ENCODE results near the gene MED12L. TPM values are rescaled to one million over a fixed set of nuclear protein-coding genes. Genes with fewer than 3 reads are reported as not detected.

The MED12L gene
- total and polyA plus RNA-seq, 2 donors (not counting 1 experiment from before 2014, with no cell fraction given), result 0.94 to 4.3 TPM

DNA sequence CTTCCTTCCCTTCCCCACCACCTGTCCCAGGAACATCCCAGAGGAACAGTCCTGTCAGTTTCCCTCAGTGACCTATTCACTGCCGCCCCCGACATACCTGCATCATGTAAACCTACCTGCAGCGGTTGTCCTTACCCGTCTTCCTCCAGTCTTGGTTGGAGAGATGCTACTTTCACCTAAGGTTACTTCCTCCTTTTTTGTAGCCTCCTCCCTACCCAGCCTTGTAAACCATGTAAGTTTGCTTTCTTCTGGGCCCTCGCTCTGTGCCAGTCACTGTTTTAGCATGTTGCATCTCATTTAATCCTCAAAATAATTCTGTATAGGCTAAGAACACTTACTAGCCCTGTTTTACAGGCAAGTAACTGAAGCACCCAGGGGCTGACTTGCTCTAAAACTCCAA lies 59.3 kb downstream of the MED12L start:
- Histone ChIP-seq H2AFZ (ENCODE audit: low read length) (no peak overlapping the region), H3K9ac (ENCODE audit: insufficient read depth, low read length) (no peak overlapping the region), H3K36me3 (ENCODE audit: control insufficient read depth, insufficient read depth, low read length) (no peaks in the 10 kb centered on the region), H3K4me2 (ENCODE audit: extremely low read depth, insufficient read depth, low read length) (no peak overlapping the region), H3K27ac (ENCODE audit: insufficient read depth, low read length) (no peak overlapping the region), H3K4me3 (replicated peaks in 1 of 4; ENCODE audit: control extremely low read depth in 1 of 4, insufficient read depth in 1 of 4, low read depth in 3 of 4, low read length in 4 of 4) (no peak overlapping the region), H3K9me3 (ENCODE audit: control insufficient read depth, insufficient read depth, low read depth, low read length) (no peaks in the 10 kb centered on the region), H3K27me3 (ENCODE audit: control insufficient read depth, insufficient read depth, low read length) (no peaks in the 10 kb centered on the region), H3K4me1 (ENCODE audit: control insufficient read depth, extremely low read depth, insufficient read depth, low read length) (peaks cover 6% of the 10 kb centered on the region), H3K79me2 (ENCODE audit: control insufficient read depth, insufficient read depth, low read length) (no peaks in the 10 kb centered on the region), H4K20me1 (ENCODE audit: control insufficient read depth, extremely low read depth, insufficient read depth, low read length) (no peaks in the 10 kb centered on the region)
- TF ChIP-seq, protein P1, sequence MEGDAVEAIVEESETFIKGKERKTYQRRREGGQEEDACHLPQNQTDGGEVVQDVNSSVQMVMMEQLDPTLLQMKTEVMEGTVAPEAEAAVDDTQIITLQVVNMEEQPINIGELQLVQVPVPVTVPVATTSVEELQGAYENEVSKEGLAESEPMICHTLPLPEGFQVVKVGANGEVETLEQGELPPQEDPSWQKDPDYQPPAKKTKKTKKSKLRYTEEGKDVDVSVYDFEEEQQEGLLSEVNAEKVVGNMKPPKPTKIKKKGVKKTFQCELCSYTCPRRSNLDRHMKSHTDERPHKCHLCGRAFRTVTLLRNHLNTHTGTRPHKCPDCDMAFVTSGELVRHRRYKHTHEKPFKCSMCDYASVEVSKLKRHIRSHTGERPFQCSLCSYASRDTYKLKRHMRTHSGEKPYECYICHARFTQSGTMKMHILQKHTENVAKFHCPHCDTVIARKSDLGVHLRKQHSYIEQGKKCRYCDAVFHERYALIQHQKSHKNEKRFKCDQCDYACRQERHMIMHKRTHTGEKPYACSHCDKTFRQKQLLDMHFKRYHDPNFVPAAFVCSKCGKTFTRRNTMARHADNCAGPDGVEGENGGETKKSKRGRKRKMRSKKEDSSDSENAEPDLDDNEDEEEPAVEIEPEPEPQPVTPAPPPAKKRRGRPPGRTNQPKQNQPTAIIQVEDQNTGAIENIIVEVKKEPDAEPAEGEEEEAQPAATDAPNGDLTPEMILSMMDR (conservative IDR thresholded peaks at IDR 0.05 in 1 of 2, IDR thresholded peaks at IDR 0.05 in 1 of 2; ENCODE audit: low read depth in 1 of 2, low read length in 2 of 2), result no peak
- TF ChIP-seq EZH2 (IDR thresholded peaks at IDR 0.05; ENCODE audit: low read length, missing control alignments), result no peak
- no peak for DNase-seq (ENCODE audit: low read depth in 2 of 2)

DNA sequence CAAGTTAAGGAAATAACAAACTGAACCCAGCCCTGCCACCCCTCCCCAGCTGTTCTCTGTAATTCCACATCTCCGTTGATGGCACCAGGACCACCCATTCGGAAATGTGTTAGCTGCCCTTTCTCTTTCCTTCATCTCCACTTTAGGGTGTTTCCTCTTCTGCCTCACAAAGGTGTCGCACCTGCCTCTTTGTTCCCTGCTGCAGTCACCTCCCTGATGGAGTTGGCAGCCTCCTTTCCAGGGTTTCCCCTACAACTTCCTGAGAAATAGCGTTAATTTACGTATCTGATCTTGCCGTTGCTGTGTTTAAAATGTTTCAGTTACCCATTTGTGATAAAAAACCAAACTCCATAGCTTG lies 60.2 kb downstream of the MED12L start:
- Histone ChIP-seq H3K4me2 (ENCODE audit: extremely low read depth, insufficient read depth, low read length) (no peak overlapping the region), H3K4me3 (replicated peaks in 1 of 4; ENCODE audit: control extremely low read depth in 1 of 4, insufficient read depth in 1 of 4, low read depth in 3 of 4, low read length in 4 of 4) (no peak overlapping the region), H3K36me3 (ENCODE audit: control insufficient read depth, insufficient read depth, low read length) (no peaks in the 10 kb centered on the region), H3K4me1 (ENCODE audit: control insufficient read depth, extremely low read depth, insufficient read depth, low read length) (peaks cover 6% of the 10 kb centered on the region), H3K9me3 (ENCODE audit: control insufficient read depth, insufficient read depth, low read depth, low read length) (no peaks in the 10 kb centered on the region), H2AFZ (ENCODE audit: low read length) (no peak overlapping the region), H4K20me1 (ENCODE audit: control insufficient read depth, extremely low read depth, insufficient read depth, low read length) (no peaks in the 10 kb centered on the region), H3K27me3 (ENCODE audit: control insufficient read depth, insufficient read depth, low read length) (no peaks in the 10 kb centered on the region), H3K9ac (ENCODE audit: insufficient read depth, low read length) (no peak overlapping the region), H3K79me2 (ENCODE audit: control insufficient read depth, insufficient read depth, low read length) (no peaks in the 10 kb centered on the region), H3K27ac (ENCODE audit: insufficient read depth, low read length) (no peak overlapping the region)
- TF ChIP-seq, protein P1 (conservative IDR thresholded peaks at IDR 0.05 in 1 of 2, IDR thresholded peaks at IDR 0.05 in 1 of 2; ENCODE audit: low read depth in 1 of 2, low read length in 2 of 2), result no peak
- no peak for TF ChIP-seq EZH2 (IDR thresholded peaks at IDR 0.05; ENCODE audit: low read length, missing control alignments)
- DNase-seq (ENCODE audit: low read depth in 2 of 2), result no peak

DNA sequence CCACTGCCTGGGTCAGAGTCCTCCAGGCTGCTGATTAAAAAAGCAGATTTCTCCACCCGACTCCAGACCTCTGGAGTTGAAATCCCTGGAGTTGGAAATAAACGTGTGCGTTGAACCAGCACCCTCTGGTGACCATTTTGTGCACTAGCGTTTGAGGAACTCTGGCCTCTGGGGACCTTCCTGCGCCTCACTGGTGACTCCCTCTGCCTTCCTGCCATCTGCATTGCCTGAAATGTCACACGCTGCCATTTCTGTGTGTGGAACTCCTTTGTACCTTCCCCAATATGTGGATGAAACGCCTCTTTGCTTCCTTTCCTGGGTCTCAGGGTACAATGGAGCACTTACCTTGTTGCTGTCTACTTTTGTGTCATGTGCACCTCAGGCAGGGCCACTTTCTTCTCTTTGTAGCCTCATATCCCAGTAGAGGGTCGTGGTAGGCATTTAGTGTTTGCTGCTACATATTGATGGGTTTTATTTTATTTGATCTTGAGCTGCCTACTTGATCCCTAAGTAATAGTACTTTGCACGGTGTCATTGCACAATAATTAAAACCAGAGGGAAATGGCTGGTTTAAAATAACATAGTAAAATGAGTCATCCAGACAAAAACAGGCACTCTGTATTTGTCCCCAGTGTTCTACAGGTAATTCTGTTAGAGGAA lies 60.7 kb downstream of the MED12L start:
- H3K4me2 ChIP-seq (ENCODE audit: extremely low read depth, insufficient read depth, low read length), result peak overlapping the region; percentile 72
- peak overlapping the region in 1 of 4 experiments; percentile 14 for H3K4me3 ChIP-seq (replicated peaks in 1 of 4; ENCODE audit: control extremely low read depth in 1 of 4, insufficient read depth in 1 of 4, low read depth in 3 of 4, low read length in 4 of 4)
- H3K79me2 ChIP-seq (ENCODE audit: control insufficient read depth, insufficient read depth, low read length), result no peaks in the 10 kb centered on the region
- H3K27ac ChIP-seq (ENCODE audit: insufficient read depth, low read length), result no peak overlapping the region
- H3K9me3 ChIP-seq (ENCODE audit: control insufficient read depth, insufficient read depth, low read depth, low read length), result no peaks in the 10 kb centered on the region
- no peaks in the 10 kb centered on the region for H3K36me3 ChIP-seq (ENCODE audit: control insufficient read depth, insufficient read depth, low read length)
- H2AFZ ChIP-seq (ENCODE audit: low read length), result no peak overlapping the region
- H4K20me1 ChIP-seq (ENCODE audit: control insufficient read depth, extremely low read depth, insufficient read depth, low read length), result no peaks in the 10 kb centered on the region
- TF ChIP-seq, protein P1 (conservative IDR thresholded peaks at IDR 0.05 in 1 of 2, IDR thresholded peaks at IDR 0.05 in 1 of 2; ENCODE audit: low read depth in 1 of 2, low read length in 2 of 2), result peak; percentile 89 to 91
- TF ChIP-seq EZH2 (IDR thresholded peaks at IDR 0.05; ENCODE audit: low read length, missing control alignments), result no peak
- DNase-seq (ENCODE audit: low read depth in 2 of 2), result peak; percentile 57 to 78
- peaks cover 6% of the 10 kb centered on the region for H3K4me1 ChIP-seq (ENCODE audit: control insufficient read depth, extremely low read depth, insufficient read depth, low read length)
- H3K9ac ChIP-seq (ENCODE audit: insufficient read depth, low read length), result no peak overlapping the region
- no peaks in the 10 kb centered on the region for H3K27me3 ChIP-seq (ENCODE audit: control insufficient read depth, insufficient read depth, low read length)

Measured in fibroblast of lung (primary cell).